GM21619 (cell line): ENCODE results near the gene IGF2BP3.

ENCODE experiments used
- ATAC-seq: cut with Tn5 transposase; IDR thresholded peaks from one replicate; pipeline ENCODE4 v1.9.1; 2021; ENCODE audit not compliant: unreplicated experiment

Gene IGF2BP3

GRCh38 chr7:23472556-23472955 lies 2.3 kb upstream of the IGF2BP3 start:
- no peak for ATAC-seq

GRCh38 chr7:23472046-23472445 lies 1.8 kb upstream of the IGF2BP3 start:
- ATAC-seq: no peak

GRCh38 chr7:23471106-23471859 lies 992 bp upstream of the IGF2BP3 start:
- ATAC-seq: no peak

GRCh38 chr7:23469961-23470250 lies 385 bp downstream of the IGF2BP3 start:
- no peak for ATAC-seq

- ATAC-seq: no peak
These were observed 936 bp downstream of the IGF2BP3 start for GRCh38 chr7:23469150-23469960.

GRCh38 chr7:23468526-23469149 lies 1.7 kb downstream of the IGF2BP3 start:
- ATAC-seq: no peak

- no peak for ATAC-seq
These were observed 2.3 kb downstream of the IGF2BP3 start for GRCh38 chr7:23467806-23468525.

GRCh38 chr7:23467291-23467805 lies 2.9 kb downstream of the IGF2BP3 start:
- no peak for ATAC-seq

GRCh38 chr7:23462846-23463245 lies 7.4 kb downstream of the IGF2BP3 start:
- ATAC-seq: no peak

GRCh38 chr7:23458044-23458443 lies 12.2 kb downstream of the IGF2BP3 start:
- no peak for ATAC-seq

GRCh38 chr7:23456093-23456492 lies 14.2 kb downstream of the IGF2BP3 start:
- ATAC-seq: no peak

- no peak for ATAC-seq
These were observed 15.3 kb downstream of the IGF2BP3 start for GRCh38 chr7:23454881-23455526.

GRCh38 chr7:23450518-23450917 lies 19.8 kb downstream of the IGF2BP3 start:
- ATAC-seq: no peak

- no peak for ATAC-seq
These were observed 20.4 kb downstream of the IGF2BP3 start for GRCh38 chr7:23449941-23450340.

- no peak for ATAC-seq
These were observed 25.0 kb downstream of the IGF2BP3 start for GRCh38 chr7:23445326-23445725.

GRCh38 chr7:23443974-23444373 lies 26.3 kb downstream of the IGF2BP3 start:
- ATAC-seq: no peak

GRCh38 chr7:23438171-23438570 lies 32.1 kb downstream of the IGF2BP3 start:
- no peak for ATAC-seq

- ATAC-seq: no peak
These were observed 36.0 kb downstream of the IGF2BP3 start for GRCh38 chr7:23434147-23434917.

- no peak for ATAC-seq
These were observed 38.5 kb downstream of the IGF2BP3 start for GRCh38 chr7:23431702-23432199.

- no peak for ATAC-seq
These were observed 39.4 kb downstream of the IGF2BP3 start for GRCh38 chr7:23430893-23431259.
